ENCODE data around the gene SUN1. TPM values are rescaled to one million over a fixed set of nuclear protein-coding genes. Genes with fewer than 3 reads are reported as not detected.
A peak's percentile ranks its signal among the peaks of the same experiment; 100 is the strongest.

Gene SUN1
- total and polyA plus RNA-seq, 9 of the 15 experiments (the other 6 are each of a cell fraction or from before 2014, with no cell fraction given): 36.8 to 132 (median 62.3) TPM

GRCh38 chr7:876077-876971 lies 44.0 kb downstream of the SUN1 start, which contains the start of gene GET4 (continued):
- peak; percentile 37 for TF ChIP-seq MEIS2 (IDR thresholded peaks at IDR 0.05; ENCODE audit: partially characterized antibody)
- peak; percentile 92 for TF ChIP-seq TFAP4 (CRISPR knock-in tag; IDR thresholded peaks at IDR 0.05; ENCODE audit: borderline replicate concordance)
- peak; percentile 60 to 79; a peak in 3 of 4 replicates for TF ChIP-seq SIN3A (IDR thresholded peaks at IDR 0.05; ENCODE audit: borderline replicate concordance in 2 of 2, control insufficient read depth in 1 of 2, low read depth in 2 of 2, low read length in 2 of 2)
- TF ChIP-seq ZNF766 (CRISPR knock-in tag; conservative IDR thresholded peaks at IDR 0.05): no peak
- no peak for TF ChIP-seq SRSF9 (IDR thresholded peaks at IDR 0.05; ENCODE audit: borderline replicate concordance, low read depth, low read length)
- peak; percentile 97 to 99 for TF ChIP-seq E2F6 (IDR thresholded peaks at IDR 0.05; ENCODE audit: borderline replicate concordance in 1 of 2, extremely low read depth in 1 of 2, insufficient read depth in 1 of 2, insufficient read length in 1 of 2, low read depth in 1 of 2, low read length in 1 of 2, poor library complexity in 1 of 2, severe bottlenecking in 1 of 2)
- no peak for TF ChIP-seq POLR3A (IDR thresholded peaks at IDR 0.05; ENCODE audit: borderline replicate concordance, extremely low read depth, insufficient read depth, insufficient read length)
- TF ChIP-seq VEZF1 (CRISPR knock-in tag; IDR thresholded peaks at IDR 0.05): peak; percentile 75
- TF ChIP-seq, protein P1, sequence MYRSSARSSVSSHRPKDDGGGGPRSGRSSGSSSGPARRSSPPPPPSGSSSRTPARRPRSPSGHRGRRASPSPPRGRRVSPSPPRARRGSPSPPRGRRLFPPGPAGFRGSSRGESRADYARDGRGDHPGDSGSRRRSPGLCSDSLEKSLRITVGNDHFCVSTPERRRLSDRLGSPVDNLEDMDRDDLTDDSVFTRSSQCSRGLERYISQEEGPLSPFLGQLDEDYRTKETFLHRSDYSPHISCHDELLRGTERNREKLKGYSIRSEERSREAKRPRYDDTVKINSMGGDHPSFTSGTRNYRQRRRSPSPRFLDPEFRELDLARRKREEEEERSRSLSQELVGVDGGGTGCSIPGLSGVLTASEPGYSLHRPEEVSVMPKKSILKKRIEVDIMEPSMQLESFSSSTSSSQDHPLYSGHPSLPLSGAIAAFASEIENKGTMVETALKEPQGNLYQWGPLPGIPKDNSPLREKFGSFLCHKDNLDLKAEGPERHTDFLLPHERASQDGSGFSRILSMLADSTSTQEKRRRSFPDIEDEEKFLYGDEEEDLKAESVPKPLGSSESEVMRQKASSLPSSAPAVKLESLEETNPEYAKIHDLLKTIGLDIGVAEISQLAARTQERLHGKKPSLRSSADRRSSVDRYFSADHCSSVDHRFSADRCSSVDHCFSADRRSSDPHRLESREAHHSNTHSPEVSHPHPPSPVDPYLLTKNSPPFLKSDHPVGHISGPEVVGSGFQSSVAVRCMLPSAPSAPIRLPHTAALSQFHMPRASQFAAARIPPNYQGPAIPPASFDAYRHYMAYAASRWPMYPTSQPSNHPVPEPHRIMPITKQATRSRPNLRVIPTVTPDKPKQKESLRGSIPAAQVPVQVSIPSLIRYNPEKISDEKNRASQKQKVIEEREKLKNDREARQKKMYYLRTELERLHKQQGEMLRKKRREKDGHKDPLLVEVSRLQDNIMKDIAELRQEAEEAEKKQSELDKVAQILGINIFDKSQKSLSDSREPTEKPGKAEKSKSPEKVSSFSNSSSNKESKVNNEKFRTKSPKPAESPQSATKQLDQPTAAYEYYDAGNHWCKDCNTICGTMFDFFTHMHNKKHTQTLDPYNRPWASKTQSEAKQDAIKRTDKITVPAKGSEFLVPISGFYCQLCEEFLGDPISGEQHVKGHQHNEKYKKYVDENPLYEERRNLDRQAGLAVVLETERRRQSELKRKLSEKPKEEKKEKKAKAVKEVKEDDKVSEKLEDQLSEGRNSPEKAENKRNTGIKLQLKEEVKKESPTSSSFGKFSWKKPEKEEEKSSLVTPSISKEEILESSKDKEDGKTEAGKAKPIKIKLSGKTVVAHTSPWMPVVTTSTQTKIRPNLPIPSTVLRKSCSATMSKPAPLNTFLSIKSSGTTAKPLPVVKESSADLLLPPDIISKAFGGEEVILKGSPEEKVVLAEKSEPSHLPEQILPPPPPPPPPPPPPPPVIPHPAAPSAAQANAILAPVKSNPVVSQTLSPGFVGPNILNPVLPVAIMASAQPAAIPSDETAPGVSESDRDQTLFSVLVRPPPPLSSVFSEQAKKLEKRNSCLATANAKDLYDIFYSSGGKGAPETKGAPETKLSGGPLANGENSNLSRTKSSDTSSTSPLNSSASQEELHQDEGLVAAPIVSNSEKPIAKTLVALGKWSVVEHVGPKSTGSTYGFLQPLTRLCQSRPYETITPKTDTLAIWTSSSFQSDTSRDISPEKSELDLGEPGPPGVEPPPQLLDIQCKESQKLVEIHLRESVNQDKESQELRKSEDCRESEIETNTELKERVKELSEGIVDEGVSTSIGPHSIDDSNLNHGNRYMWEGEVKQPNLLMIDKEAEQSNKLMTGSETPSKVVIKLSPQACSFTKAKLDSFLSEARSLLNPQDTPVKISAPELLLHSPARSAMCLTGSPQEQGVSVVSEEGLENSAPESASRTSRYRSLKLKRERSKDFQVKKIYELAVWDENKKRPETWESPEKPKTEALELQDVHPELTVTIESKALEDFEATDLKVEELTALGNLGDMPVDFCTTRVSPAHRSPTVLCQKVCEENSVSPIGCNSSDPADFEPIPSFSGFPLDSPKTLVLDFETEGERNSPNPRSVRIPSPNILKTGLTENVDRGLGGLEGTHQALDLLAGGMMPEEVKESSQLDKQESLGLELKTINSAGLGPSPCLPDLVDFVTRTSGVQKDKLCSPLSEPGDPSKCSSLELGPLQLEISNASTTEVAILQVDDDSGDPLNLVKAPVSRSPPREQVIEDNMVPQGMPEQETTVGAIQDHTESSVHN (IDR thresholded peaks at IDR 0.05; ENCODE audit: borderline replicate concordance in 1 of 2, low read depth in 1 of 2): no peak
- TF ChIP-seq PTBP1 (IDR thresholded peaks at IDR 0.05; ENCODE audit: low read depth, low read length): 0 out of 2 replicates have a peak, but pooled peaks have one; percentile 36
- TF ChIP-seq HEY1 (CRISPR knock-in tag; IDR thresholded peaks at IDR 0.05; ENCODE audit: borderline replicate concordance): no peak
